Measurements from ENCODE around the gene PPIL6. TPM values are rescaled to one million over a fixed set of nuclear protein-coding genes. Genes with fewer than 3 reads are reported as not detected.
"Not testable (repeated sequence)": the region's sequence is repeated elsewhere in the genome, so short reads cannot be mapped to it uniquely, and the experiment has no call there.

PPIL6 gene
- total RNA-seq, 1 donor from 2014 or later: 2.9 TPM

- DNase-seq (ENCODE audit: low spot score): no peak
Measured at GRCh38 chr6:109396046-109396718, 44.2 kb downstream of the PPIL6 start.

GRCh38 chr6:109393886-109394281 lies 46.5 kb downstream of the PPIL6 start:
- no peak for DNase-seq (ENCODE audit: low spot score)

GRCh38 chr6:109393157-109393885 lies 47.1 kb downstream of the PPIL6 start:
- DNase-seq (ENCODE audit: low spot score): no peak

- DNase-seq (ENCODE audit: low spot score): no peak
Measured at GRCh38 chr6:109389650-109390274, 50.7 kb downstream of the PPIL6 start.

- DNase-seq (ENCODE audit: low spot score): no peak
Measured at GRCh38 chr6:109388265-109388664, 52.2 kb downstream of the PPIL6 start.

- no peak for DNase-seq (ENCODE audit: low spot score)
Measured at GRCh38 chr6:109383438-109383940, 56.9 kb downstream of the PPIL6 start.

GRCh38 chr6:109382576-109383437 lies 57.6 kb downstream of the PPIL6 start:
- peak; percentile 94 for DNase-seq (ENCODE audit: low spot score)

- DNase-seq (ENCODE audit: low spot score): peak; percentile 96
Measured at GRCh38 chr6:109381747-109382575, 58.5 kb downstream of the PPIL6 start, which contains the start of gene CD164. Gene CD164, minus strand, starts transcription at chr6:109382467. Its CDS starts 89 bp downstream, at chr6:109382378.

GRCh38 chr6:109381061-109381746 lies 59.2 kb downstream of the PPIL6 start:
- DNase-seq (ENCODE audit: low spot score): no peak

GRCh38 chr6:109379711-109380110 lies 60.7 kb downstream of the PPIL6 start:
- DNase-seq (ENCODE audit: low spot score): no peak

- DNase-seq (ENCODE audit: low spot score): no peak
Measured at GRCh38 chr6:109377717-109378116, 62.7 kb downstream of the PPIL6 start.

GRCh38 chr6:109374326-109374892 lies 66.0 kb downstream of the PPIL6 start:
- DNase-seq (ENCODE audit: low spot score): no peak

GRCh38 chr6:109373762-109374161 lies 66.7 kb downstream of the PPIL6 start:
- no peak for DNase-seq (ENCODE audit: low spot score)

- DNase-seq (ENCODE audit: low spot score): no peak
Measured at GRCh38 chr6:109373331-109373730, 67.1 kb downstream of the PPIL6 start.

GRCh38 chr6:109372130-109372529 lies 68.3 kb downstream of the PPIL6 start:
- DNase-seq (ENCODE audit: low spot score): no peak

GRCh38 chr6:109370792-109371191 lies 69.6 kb downstream of the PPIL6 start:
- no peak for DNase-seq (ENCODE audit: low spot score)

- no peak for DNase-seq (ENCODE audit: low spot score)
Measured at GRCh38 chr6:109370336-109370735, 70.1 kb downstream of the PPIL6 start.

GRCh38 chr6:109369728-109370127 lies 70.7 kb downstream of the PPIL6 start:
- no peak for DNase-seq (ENCODE audit: low spot score)

GRCh38 chr6:109364382-109365078 lies 75.9 kb downstream of the PPIL6 start:
- DNase-seq (ENCODE audit: low spot score): not testable (repeated sequence)

Data from ureter (tissue), 1 donor.